Activated CD8-positive, alpha-beta T cell treated with anti-CD3 and anti-CD28 coated beads for 36 hours (primary cell): Measurements from ENCODE around the gene LKAAEAR1. TPM values are rescaled to one million over a fixed set of nuclear protein-coding genes. Genes with fewer than 3 reads are reported as not detected.

Experiments
- ATAC-seq: fragments of 200-7000 bp; cut with Tn5 transposase; one replicate; pipeline ENCODE4 v1.10.0; 2021; ENCODE audit warnings: mild to moderate bottlenecking, moderate library complexity
- CTCF ChIA-PET: fragments of 350-600 bp; sonication (Branson Sonifier 250); formaldehyde crosslinking; loops from one replicate; lab custom pipeline; 2021; ENCODE audit warnings: antibody characterized with exemption; lab: Charles Lee
- POLR2A ChIA-PET: fragments of 350-600 bp; sonication (Branson Sonifier 250); formaldehyde crosslinking; loops from one replicate; lab custom pipeline; 2021; ENCODE audit warnings: antibody characterized with exemption; lab: Charles Lee
- DNase-seq: peaks from one replicate; pipeline ENCODE4 v3.0.0-alpha.2; 2020
- H3K27ac Mint-ChIP-seq: one replicate; pipeline ENCODE4 v1.8.0; 2021; ENCODE audit warnings: mild to moderate bottlenecking, mixed read lengths
- H3K27me3 Mint-ChIP-seq: one replicate; pipeline ENCODE4 v1.8.0; 2021; ENCODE audit warnings: mixed read lengths
- H3K36me3 Mint-ChIP-seq: one replicate; pipeline ENCODE4 v1.8.0; 2021; ENCODE audit warnings: low read depth, mixed read lengths
- H3K4me1 Mint-ChIP-seq: one replicate; pipeline ENCODE4 v1.8.0; 2021; ENCODE audit warnings: low read depth, mixed read lengths
- H3K4me3 Mint-ChIP-seq: one replicate; pipeline ENCODE4 v1.8.0; 2021; ENCODE audit warnings: mild to moderate bottlenecking, moderate library complexity, mixed read lengths
- H3K9me3 Mint-ChIP-seq: one replicate; pipeline ENCODE4 v1.8.0; 2021; ENCODE audit warnings: mixed read lengths
- CTCF ChIP-seq: fragments of 200-600 bp; IDR thresholded peaks from one replicate; pipeline ENCODE4 v1.8.0; 2022; ENCODE audit warnings: antibody characterized with exemption, mild to moderate bottlenecking
- intact Hi-C: fragments of 100-400 bp; cut with micrococcal nuclease; formaldehyde crosslinking; loops from one replicate; pipeline ENCODE4 v1.10.0; 2022
- total RNA-seq, 2 experiments: library from RNA; stranded (reverse); gene quantifications; one replicate each; pipeline ENCODE4 v1.2.3, GENCODE V29; 2021

The LKAAEAR1 gene
- total RNA-seq, 2 experiments from 2014 or later: 0.43 TPM

GRCh38 chr20:64070244-64070993 lies 13.8 kb downstream of the LKAAEAR1 start:
- H3K4me1 Mint-ChIP-seq: peaks cover 19% of the 10 kb centered on the region
- ChIA-PET POLR2A (interaction anchor here (0.7 to 2.8 kb wide), 2 partner anchors 9 to 50 kb away, joined by 3 to 15 read pairs; partner anchors contain the start of genes OPRL1 and RGS19), CTCF (interaction anchor here (0.8 to 1.6 kb wide), 7 partner anchors 8 to 533 kb away, joined by 3 to 5 read pairs (median 4); partner anchors contain the start of genes C20orf204, OPRL1 and PTK6)
- ATAC-seq (no peak), DNase-seq (no peak)
- H3K4me3 Mint-ChIP-seq: no peak overlapping the region
- peaks cover 2% of the 10 kb centered on the region for H3K36me3 Mint-ChIP-seq
- no peak overlapping the region for H3K27ac Mint-ChIP-seq
- intact Hi-C loops: no loop called here
- H3K9me3 Mint-ChIP-seq: no peaks in the 10 kb centered on the region
- no peak for TF ChIP-seq CTCF
- H3K27me3 Mint-ChIP-seq: no peaks in the 10 kb centered on the region

GRCh38 chr20:64069614-64070243 lies 14.5 kb downstream of the LKAAEAR1 start:
- ATAC-seq (no peak), DNase-seq (peak; percentile 49)
- ChIA-PET POLR2A (interaction anchor here (0.7 to 2.8 kb wide), 2 partner anchors 10 to 50 kb away, joined by 3 to 15 read pairs; partner anchors contain the start of genes OPRL1 and RGS19), CTCF (interaction anchor here (0.7 to 1.6 kb wide), 10 partner anchors 8 to 532 kb away, joined by 3 to 5 read pairs (median 3); partner anchors contain the start of genes C20orf204, OPRL1, PRPF6 and PTK6)
- Mint-ChIP-seq H3K36me3 (peaks cover 2% of the 10 kb centered on the region), H3K9me3 (no peaks in the 10 kb centered on the region), H3K27me3 (no peaks in the 10 kb centered on the region), H3K4me3 (no peak overlapping the region), H3K4me1 (peaks cover 23% of the 10 kb centered on the region), H3K27ac (no peak overlapping the region)
- TF ChIP-seq CTCF: peak; percentile 84
- intact Hi-C loops: loop anchor here (10.0 kb wide), 1 partner anchor 95 kb away; the partner anchor contains the start of gene SAMD10

- ChIA-PET POLR2A (interaction anchor here (2.8 kb wide), 1 partner anchor 10 kb away, joined by 15 read pairs; the partner anchor contains the start of genes OPRL1 and RGS19), CTCF (interaction anchor here (0.7 to 1.6 kb wide), 7 partner anchors 9 to 532 kb away, joined by 3 to 5 read pairs (median 3); partner anchors contain the start of genes OPRL1, PRPF6 and PTK6)
- DNase-seq: no peak
- Mint-ChIP-seq H3K4me3 (no peak overlapping the region), H3K36me3 (peaks cover 2% of the 10 kb centered on the region), H3K27me3 (no peaks in the 10 kb centered on the region), H3K4me1 (peaks cover 29% of the 10 kb centered on the region), H3K9me3 (no peaks in the 10 kb centered on the region), H3K27ac (no peak overlapping the region)
- intact Hi-C loops: loop anchor here (10.0 kb wide), 1 partner anchor 94 kb away; the partner anchor contains the start of gene SAMD10
- no peak for ATAC-seq
- TF ChIP-seq CTCF: no peak
Measured at GRCh38 chr20:64069209-64069613, 15.0 kb downstream of the LKAAEAR1 start.

GRCh38 chr20:64068386-64069208 lies 15.6 kb downstream of the LKAAEAR1 start:
- ChIA-PET POLR2A (interaction anchor here (0.7 to 2.8 kb wide), 2 partner anchors 11 to 17 kb away, joined by 3 to 15 read pairs; partner anchors contain the start of genes OPRL1 and RGS19), CTCF (interaction anchor here (1.1 to 1.6 kb wide), 3 partner anchors 8 to 17 kb away, joined by 3 to 5 read pairs (median 4); no protein-coding TSS in a partner anchor)
- Mint-ChIP-seq H3K27me3 (no peaks in the 10 kb centered on the region), H3K36me3 (peaks cover 2% of the 10 kb centered on the region), H3K4me1 (peaks cover 35% of the 10 kb centered on the region), H3K27ac (no peak overlapping the region), H3K4me3 (no peak overlapping the region), H3K9me3 (no peaks in the 10 kb centered on the region)
- TF ChIP-seq CTCF: no peak
- ATAC-seq (no peak), DNase-seq (no peak)
- intact Hi-C loops: loop anchor here (10.0 kb wide), 1 partner anchor 94 kb away; the partner anchor contains the start of gene SAMD10
